Measurements from ENCODE around the gene TAS1R1.

- TF ChIP-seq POLR2A (IDR thresholded peaks at IDR 0.05), result no peak
- TF ChIP-seq, protein P1, sequence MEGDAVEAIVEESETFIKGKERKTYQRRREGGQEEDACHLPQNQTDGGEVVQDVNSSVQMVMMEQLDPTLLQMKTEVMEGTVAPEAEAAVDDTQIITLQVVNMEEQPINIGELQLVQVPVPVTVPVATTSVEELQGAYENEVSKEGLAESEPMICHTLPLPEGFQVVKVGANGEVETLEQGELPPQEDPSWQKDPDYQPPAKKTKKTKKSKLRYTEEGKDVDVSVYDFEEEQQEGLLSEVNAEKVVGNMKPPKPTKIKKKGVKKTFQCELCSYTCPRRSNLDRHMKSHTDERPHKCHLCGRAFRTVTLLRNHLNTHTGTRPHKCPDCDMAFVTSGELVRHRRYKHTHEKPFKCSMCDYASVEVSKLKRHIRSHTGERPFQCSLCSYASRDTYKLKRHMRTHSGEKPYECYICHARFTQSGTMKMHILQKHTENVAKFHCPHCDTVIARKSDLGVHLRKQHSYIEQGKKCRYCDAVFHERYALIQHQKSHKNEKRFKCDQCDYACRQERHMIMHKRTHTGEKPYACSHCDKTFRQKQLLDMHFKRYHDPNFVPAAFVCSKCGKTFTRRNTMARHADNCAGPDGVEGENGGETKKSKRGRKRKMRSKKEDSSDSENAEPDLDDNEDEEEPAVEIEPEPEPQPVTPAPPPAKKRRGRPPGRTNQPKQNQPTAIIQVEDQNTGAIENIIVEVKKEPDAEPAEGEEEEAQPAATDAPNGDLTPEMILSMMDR (IDR thresholded peaks at IDR 0.05), result no peak
These were observed 42.2 kb upstream of the TAS1R1 start for GRCh38 chr1:6512908-6513280.
